Epithelial cell of proximal tubule (primary cell): Measurements from ENCODE around the gene PJA1. TPM values are rescaled to one million over a fixed set of nuclear protein-coding genes. Genes with fewer than 3 reads are reported as not detected.

Source experiments
- DNase-seq: peaks from one replicate; pipeline ENCODE4 v3.0.0-alpha.2; 2011; ENCODE audit warnings: low read depth
- H3K4me3 ChIP-seq: 2 replicates; pipeline ENCODE4 v1.5.1; 2011; ENCODE audit warnings: low read depth, mild to moderate bottlenecking, low read length
- CTCF ChIP-seq: conservative IDR thresholded peaks from 2 replicates; pipeline ENCODE4 v1.5.1; 2012; ENCODE audit warnings: low read depth, mild to moderate bottlenecking, low read length
- total RNA-seq: library from RNA; depleted of rRNA; stranded (reverse); fragments of >200 nt; gene quantifications from 2 replicates; pipeline ENCODE4 v1.2.3, GENCODE V29; 2015

Gene PJA1
- total RNA-seq, 1 donor from 2014 or later = 25.0 TPM

- no peak for TF ChIP-seq CTCF
- H3K4me3 ChIP-seq = no peak overlapping the region
- DNase-seq = no peak
Measured at GRCh38 chrX:69138512-69138911, 26.7 kb downstream of the PJA1 start.

DNA sequence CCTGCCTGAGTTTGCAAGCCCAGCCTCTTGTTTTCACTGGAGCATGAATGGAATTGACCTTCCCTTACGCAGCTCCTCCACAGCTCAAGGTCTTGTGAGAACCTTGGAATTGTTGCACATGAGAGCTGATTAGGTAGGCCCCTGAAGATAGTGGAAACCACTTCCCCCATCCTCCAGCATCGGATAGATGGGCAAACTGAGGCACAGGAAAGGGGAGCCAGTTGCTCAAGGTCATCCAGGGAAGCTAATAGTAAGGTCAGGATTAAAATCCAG lies 27.2 kb downstream of the PJA1 start:
- no peak overlapping the region for H3K4me3 ChIP-seq
- DNase-seq = no peak
- no peak for TF ChIP-seq CTCF

GRCh38 chrX:69137371-69138117 lies 27.7 kb downstream of the PJA1 start:
- peak overlapping the region; percentile 4 for H3K4me3 ChIP-seq
- TF ChIP-seq CTCF = no peak
- DNase-seq = no peak

GRCh38 chrX:69136546-69137331 lies 28.5 kb downstream of the PJA1 start:
- TF ChIP-seq CTCF = no peak
- no peak for DNase-seq
- peak overlapping the region; percentile 4 for H3K4me3 ChIP-seq

DNA sequence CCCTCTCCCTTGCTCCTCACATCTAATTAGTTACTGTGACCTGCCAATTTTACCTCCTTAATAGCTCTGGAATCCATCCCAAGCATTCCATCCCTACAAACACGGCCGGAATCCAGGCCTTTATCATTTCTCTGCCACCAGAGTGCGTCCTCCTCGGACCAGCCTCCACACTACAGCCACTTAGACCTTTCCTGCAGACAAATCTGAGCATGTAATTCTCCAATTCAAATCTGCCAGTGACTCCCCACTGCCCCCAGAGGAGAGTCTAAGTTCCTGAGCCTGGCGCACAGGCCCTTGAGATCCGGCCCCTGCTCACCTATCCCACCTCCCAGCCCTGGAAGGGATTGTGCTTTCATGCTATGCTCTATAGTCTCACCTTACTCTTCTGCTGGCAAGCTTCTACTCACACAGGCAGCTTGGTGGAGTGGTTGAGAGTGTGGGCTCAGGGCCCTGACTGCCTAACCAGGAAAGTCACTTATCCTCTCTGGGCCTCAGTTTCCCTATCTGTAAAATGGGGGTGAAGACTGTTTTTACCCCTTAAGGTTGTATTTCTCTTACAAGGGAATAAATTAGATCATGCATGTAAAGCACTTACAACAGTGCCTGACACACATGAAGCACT lies 31.2 kb downstream of the PJA1 start:
- TF ChIP-seq CTCF = peak; percentile 66
- peak; percentile 25 for DNase-seq
- no peak overlapping the region for H3K4me3 ChIP-seq

DNA sequence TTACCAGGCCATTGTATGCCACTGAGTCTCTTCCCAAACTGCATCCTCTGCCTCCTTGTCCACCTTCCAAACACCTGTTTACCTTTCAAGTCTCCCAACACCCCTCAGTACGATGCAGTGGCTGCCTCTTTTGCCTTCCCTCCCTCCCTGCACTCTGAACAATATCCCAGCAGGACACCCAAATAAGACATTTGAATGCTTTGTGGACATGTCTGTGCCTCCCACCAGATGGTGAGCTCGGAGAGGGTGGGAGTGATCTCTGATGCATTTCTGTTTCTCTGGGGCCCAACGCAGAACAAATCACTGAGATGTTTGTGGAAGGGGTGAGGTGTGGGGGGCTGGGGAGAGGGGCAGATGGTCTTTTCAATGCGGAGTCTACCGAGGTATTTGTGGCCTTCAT lies 33.4 kb downstream of the PJA1 start:
- no peak overlapping the region for H3K4me3 ChIP-seq
- no peak for DNase-seq
- no peak for TF ChIP-seq CTCF
